Aorta (tissue), 5 donors: Measurements from ENCODE around the gene MRPL20. TPM values are rescaled to one million over a fixed set of nuclear protein-coding genes. Genes with fewer than 3 reads are reported as not detected.

Experiments used
- ATAC-seq: fragments of 200-7000 bp; cut with Tn5 transposase; one replicate; pipeline ENCODE4 v1.9.1; 2022; ENCODE audit warnings: moderate library complexity; ENCODE audit not compliant: low FRiP score
- DNase-seq, 2 donors: peaks; one replicate each; pipeline ENCODE4 v3.0.0-alpha.2; 2020
- H3K27ac ChIP-seq, 2 donors: one replicate each; pipeline ENCODE4 v1.5.1; 2013; ENCODE audit warnings: low read length in 2 of 2, mild to moderate bottlenecking in 2 of 2, moderate library complexity in 2 of 2, control low read depth in 1 of 2, inconsistent platforms in 1 of 2, low read depth in 1 of 2
- H3K27me3 ChIP-seq, 2 donors: one replicate each; pipeline ENCODE4 v1.6.1; 2013; ENCODE audit warnings: control low read depth in 1 of 2, low read length in 1 of 2, mild to moderate bottlenecking in 1 of 2, moderate library complexity in 1 of 2; ENCODE audit not compliant: insufficient read depth in 2 of 2, control insufficient read depth in 1 of 2
- H3K36me3 ChIP-seq, 2 donors: one replicate each; pipeline ENCODE4 v1.6.1; 2013; ENCODE audit warnings: control low read depth in 1 of 2, low read length in 1 of 2, mild to moderate bottlenecking in 1 of 2; ENCODE audit not compliant: insufficient read depth in 2 of 2, control insufficient read depth in 1 of 2
- H3K4me1 ChIP-seq, 2 donors: one replicate each; pipeline ENCODE4 v1.6.1; 2013; ENCODE audit warnings: low read length in 2 of 2, control low read depth in 1 of 2, mild to moderate bottlenecking in 1 of 2, moderate library complexity in 1 of 2; ENCODE audit not compliant: insufficient read depth in 2 of 2, control insufficient read depth in 1 of 2
- H3K4me3 ChIP-seq, 2 donors: one replicate each; pipeline ENCODE4 v1.5.1; 2013; ENCODE audit warnings: low read length in 2 of 2, control low read depth in 1 of 2, mild to moderate bottlenecking in 1 of 2
- H3K9me3 ChIP-seq: one replicate; pipeline ENCODE4 v1.6.1; 2013; ENCODE audit warnings: mild to moderate bottlenecking, low read length; ENCODE audit not compliant: control insufficient read depth
- WGBS, 2 donors: extraction: QIAGEN DNeasy Blood & Tissue Kit; methylation state at CpG; one replicate each; pipeline ENCODE4 v1.1.7; 2013; 5-methylcytosine and 5-hydroxymethylcytosine counted together
- intact Hi-C, 2 donors: fragments of 100-400 bp; cut with DNase I; formaldehyde crosslinking; loops; one replicate each; pipeline versions ENCODE4 v1.14.2 to v1.15.0; 2022
- polyA plus RNA-seq, 2 donors: library from polyadenylated mRNA; stranded (reverse); fragments of 200-250 nt; gene quantifications; one replicate each; pipeline ENCODE4 v1.2.3, GENCODE V29; 2013
- total RNA-seq, 2 donors: library from RNA; stranded (reverse); fragmentation: NEBNext Ultra II Directional; extraction: Animal tissue kit (Norgen Biotek cat#: 25700); gene quantifications; one replicate each; pipeline ENCODE4 v1.2.1, GENCODE V29; 2021
- donor health status: healthy with polysubstance abuse.
- donor health status: Bipolar disorder and iron deficiency.
- donor health status: DM: no; HTN: no; CAD: no.
- donor health status: DM: no; HTN: no; CAD: no.
- donor health status: DM: yes; HTN: yes; CAD: no.

Gene MRPL20
- total and polyA plus RNA-seq, 4 donors = 69.7 to 184 (median 107) TPM

DNA sequence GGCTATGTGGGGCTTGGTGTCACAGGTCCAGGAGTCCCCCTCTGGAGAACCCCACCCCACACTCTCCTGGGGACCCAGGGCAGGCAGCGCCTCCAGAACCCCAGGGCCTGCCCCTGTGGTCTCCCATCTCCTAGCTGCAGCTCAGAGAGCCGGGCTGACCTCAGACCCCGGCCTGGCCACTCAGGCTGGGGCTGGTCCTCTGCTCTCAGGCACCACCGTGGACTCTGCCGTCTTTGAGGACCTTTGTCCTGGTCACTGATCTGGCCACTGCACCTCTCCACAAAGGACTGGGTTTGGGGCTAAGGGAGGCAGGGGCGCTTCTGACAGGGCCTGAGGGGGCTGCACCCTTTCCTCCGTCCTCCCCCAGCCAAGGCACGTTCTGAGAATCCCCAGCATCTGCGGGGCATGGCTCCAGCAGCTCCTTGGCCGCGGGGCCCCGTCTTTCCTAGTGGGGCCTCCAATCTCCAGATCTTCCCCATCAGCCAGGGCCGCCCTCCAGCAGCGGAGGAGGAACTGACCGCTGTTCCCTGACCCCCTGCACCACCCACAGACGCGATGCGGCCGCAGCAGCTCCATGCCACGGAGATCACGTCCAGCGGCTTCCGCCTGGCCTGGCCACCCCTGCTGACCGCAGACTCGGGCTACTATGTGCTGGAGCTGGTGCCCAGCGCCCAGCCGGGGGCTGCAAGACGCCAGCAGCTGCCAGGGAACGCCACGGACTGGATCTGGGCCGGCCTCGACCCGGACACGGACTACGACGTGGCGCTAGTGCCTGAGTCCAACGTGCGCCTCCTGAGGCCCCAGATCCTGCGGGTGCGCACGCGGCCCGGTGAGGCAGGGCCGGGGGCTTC, 31.7 kb upstream of the MRPL20 start:
- intact Hi-C loops = no loop called here
- H3K4me3 ChIP-seq = no peak overlapping the region
- ATAC-seq = no peak
- no peaks in the 10 kb centered on the region for H3K9me3 ChIP-seq
- peak in 1 of 2 donors; percentile 76 for DNase-seq
- no peaks in the 10 kb centered on the region for H3K36me3 ChIP-seq
- no peak overlapping the region for H3K27ac ChIP-seq
- H3K4me1 ChIP-seq = no peaks in the 10 kb centered on the region
- 92 to 94% methylated on average over 41 to 45 of the region's 45 CpGs for WGBS, 2 donors
- H3K27me3 ChIP-seq = no peaks in the 10 kb centered on the region

DNA sequence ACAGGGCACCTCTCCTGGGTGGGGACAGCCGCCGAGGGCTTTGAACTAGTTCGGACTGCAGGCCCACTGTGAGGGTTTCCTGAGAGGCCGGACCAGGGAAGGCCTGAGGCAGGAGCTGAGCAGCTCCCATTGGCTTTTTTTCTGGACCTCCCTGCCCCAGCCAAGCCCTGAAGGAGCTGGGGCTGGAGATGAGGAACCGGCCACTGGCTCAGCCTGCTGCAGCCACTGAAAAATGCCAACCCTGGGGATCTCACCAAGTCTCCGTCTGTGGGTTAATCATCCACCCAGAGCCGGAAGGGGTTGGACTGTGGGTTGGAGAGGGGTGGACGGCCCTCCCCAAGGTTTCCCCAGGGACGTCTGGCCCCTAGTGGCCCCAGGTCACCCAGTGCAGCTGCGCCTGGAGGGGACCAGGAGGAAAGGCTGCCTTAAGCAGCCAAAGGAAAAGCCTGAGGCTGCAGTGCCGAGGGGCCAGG, 30.8 kb upstream of the MRPL20 start:
- Histone ChIP-seq H3K9me3 (no peaks in the 10 kb centered on the region), H3K4me1 (no peaks in the 10 kb centered on the region), H3K27ac (no peak overlapping the region), H3K4me3 (no peak overlapping the region), H3K27me3 (no peaks in the 10 kb centered on the region), H3K36me3 (no peaks in the 10 kb centered on the region)
- ATAC-seq (no peak), DNase-seq (peak in 1 of 2 donors; percentile 69)
- intact Hi-C loops = no loop called here
- WGBS, 2 donors = 70 to 88% methylated on average over 11 of the region's 11 CpGs

DNA sequence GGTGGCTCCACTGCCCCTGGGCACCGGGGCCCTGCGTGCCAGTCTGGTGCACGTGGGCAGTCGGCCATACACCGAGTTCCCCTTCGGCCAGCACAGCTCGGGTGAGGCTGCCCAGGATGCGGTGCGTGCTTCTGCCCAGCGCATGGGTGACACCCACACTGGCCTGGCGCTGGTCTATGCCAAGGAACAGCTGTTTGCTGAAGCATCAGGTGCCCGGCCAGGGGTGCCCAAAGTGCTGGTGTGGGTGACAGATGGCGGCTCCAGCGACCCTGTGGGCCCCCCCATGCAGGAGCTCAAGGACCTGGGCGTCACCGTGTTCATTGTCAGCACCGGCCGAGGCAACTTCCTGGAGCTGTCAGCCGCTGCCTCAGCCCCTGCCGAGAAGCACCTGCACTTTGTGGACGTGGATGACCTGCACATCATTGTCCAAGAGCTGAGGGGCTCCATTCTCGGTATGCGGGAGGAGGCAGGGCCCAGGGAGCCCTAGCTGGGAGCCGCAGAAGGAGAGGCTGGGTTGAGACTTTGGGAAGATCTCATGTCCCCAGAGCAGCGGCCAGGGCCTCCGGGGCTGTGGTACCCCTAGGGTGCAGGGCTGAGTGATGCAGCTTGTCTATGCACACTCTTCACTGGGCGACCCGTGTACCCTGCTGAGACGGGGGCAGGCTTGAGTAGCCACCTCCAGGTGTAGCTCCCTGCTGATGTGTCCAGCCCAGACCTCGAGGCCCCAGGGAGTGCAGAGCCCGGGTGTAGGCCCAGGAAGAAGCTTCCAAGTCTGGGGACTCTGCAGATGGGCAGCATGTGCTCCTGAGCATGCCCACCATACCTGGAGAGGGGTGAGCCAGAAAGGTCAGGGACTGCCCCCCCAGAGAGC, 30.2 kb upstream of the MRPL20 start:
- no peak overlapping the region for H3K4me3 ChIP-seq
- no peaks in the 10 kb centered on the region for H3K36me3 ChIP-seq
- no peaks in the 10 kb centered on the region for H3K9me3 ChIP-seq
- peak in 1 of 2 donors; percentile 66 for DNase-seq
- no peak overlapping the region for H3K27ac ChIP-seq
- ATAC-seq = no peak
- intact Hi-C loops = no loop called here
- 90 to 91% methylated on average over 31 of the region's 31 CpGs for WGBS, 2 donors
- no peaks in the 10 kb centered on the region for H3K27me3 ChIP-seq
- H3K4me1 ChIP-seq = no peaks in the 10 kb centered on the region

DNA sequence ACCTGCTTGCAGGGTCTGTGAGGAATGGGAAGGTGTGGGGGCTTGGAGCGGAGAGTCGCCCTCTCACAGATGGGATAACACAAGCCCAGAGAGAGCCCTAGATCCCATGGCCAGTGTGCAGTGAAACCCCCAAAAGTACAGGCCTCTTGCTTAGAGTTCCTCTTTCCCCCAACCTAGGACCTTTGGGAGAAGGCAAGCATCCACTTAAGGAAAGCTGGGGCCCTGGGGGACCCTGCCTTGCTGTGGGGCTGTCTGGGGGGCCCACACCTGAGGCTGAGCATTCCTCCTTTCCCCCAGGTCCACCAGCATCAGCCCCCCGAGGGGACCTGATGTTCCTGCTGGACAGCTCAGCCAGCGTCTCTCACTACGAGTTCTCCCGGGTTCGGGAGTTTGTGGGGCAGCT, 29.5 kb upstream of the MRPL20 start:
- Histone ChIP-seq H3K4me1 (no peaks in the 10 kb centered on the region), H3K36me3 (no peaks in the 10 kb centered on the region)

DNA sequence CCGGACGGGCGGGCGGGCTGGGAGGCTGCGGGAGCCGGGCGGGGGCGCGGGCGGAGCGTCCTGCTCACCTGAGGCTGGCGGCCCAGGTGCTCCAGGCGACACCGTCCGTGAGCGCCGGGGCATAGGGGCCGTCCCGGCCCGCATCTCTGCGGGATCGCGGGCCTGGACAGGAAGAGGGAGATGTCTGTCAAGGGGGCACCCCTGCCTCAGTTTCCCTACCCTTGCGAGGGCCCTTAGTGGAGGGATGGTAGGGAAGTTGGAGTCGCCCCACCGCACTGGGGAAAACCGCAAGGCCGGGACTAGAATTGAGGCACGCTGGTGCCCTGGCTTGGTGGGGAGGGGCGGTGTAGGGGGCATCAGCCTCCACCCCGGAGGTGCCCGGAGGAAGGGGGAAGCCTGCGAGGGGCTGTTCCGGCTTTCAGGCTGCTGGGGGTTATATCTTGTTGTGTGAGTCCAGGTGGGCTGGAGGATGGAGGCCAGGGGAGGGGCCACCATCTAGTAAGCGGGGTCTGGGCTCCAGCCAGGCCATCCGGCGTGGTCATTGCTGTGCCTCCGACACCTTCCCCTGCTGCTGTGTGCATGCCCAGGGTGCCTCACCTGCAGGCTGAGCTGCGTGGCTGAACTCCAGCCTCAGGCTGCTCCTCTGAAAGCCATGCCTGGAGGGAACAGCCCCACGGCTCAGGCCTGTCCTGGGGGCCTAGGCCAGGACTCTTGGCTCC, 29.0 kb upstream of the MRPL20 start:
- intact Hi-C loops = no loop called here
- peak overlapping the region in 1 of 2 donors; percentile 14 for H3K4me3 ChIP-seq
- no peaks in the 10 kb centered on the region for H3K27me3 ChIP-seq
- peak in 1 of 2 donors; percentile 73 for DNase-seq
- WGBS, 2 donors = 26 to 36% methylated on average over 26 to 40 of the region's 40 CpGs
- no peaks in the 10 kb centered on the region for H3K36me3 ChIP-seq
- no peaks in the 10 kb centered on the region for H3K9me3 ChIP-seq
- no peak for ATAC-seq
- H3K4me1 ChIP-seq = no peaks in the 10 kb centered on the region
- no peak overlapping the region for H3K27ac ChIP-seq

More for the DNA sequence above, 29.5 kb upstream of the MRPL20 start:
- Histone ChIP-seq H3K9me3 (no peaks in the 10 kb centered on the region), H3K4me3 (no peak overlapping the region), H3K27me3 (no peaks in the 10 kb centered on the region), H3K27ac (no peak overlapping the region)
- intact Hi-C loops = no loop called here
- DNase-seq (peak in 1 of 2 donors; percentile 37), ATAC-seq (no peak)
- 93 to 95% methylated on average over 7 of the region's 7 CpGs for WGBS, 2 donors

DNA sequence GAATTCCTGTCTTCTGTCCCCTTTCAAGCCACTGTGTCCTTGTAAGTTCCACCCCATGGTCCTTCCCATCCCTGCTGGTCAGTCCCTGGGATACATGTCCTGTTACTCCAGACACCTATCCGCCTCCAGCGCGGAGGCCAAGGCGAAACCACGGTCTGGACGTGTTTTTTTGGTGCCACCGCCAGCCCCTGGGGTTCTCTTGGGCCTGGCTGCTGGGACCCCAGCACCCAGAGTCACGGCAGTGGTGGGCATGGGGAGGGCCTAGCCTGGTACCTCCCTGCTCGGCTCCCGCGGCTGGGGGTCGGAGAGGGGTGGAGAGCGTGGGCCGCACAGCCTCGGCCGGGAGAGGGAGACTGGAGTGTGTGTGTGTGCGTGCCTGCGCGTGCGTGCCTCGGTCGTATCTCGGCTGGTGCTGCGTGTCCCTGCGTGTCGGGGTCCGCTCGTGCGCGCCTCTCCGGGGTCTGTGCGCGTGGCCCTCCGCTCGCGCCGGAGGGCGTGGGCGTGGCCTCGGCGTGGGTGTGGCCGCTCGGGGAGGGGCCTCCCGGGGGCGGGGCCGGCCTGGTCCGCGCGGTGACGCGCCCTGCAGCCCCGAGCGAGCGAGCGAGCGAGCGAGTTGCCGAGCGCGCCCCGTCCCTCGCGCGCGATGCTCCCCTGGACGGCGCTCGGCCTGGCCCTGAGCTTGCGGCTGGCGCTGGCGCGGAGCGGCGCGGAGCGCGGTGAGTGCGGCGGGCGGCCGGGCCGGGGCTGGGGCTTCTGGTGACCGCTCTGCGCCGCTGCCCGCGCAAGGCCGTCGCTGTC, 28.2 kb upstream of the MRPL20 start, which contains the start of gene VWA1:
Gene VWA1 (plus strand): TSS at position 585 of the 798 bp plus-strand sequence. CDS start 59 bp downstream, at position 644.
- Histone ChIP-seq H3K27me3 (no peaks in the 10 kb centered on the region), H3K36me3 (no peaks in the 10 kb centered on the region), H3K9me3 (no peaks in the 10 kb centered on the region), H3K27ac (no peak within 1 kb of the TSS), H3K4me1 (no peaks in the 10 kb centered on the region), H3K4me3 (peak within 1 kb of the TSS in 1 of 2 donors; percentile 14)
- DNase-seq (peak in 1 of 2 donors; percentile 91), ATAC-seq (peak; percentile 64)
- 10 to 11% methylated on average over 71 to 89 of the region's 89 CpGs for WGBS, 2 donors
- intact Hi-C loops = no loop called here

DNA sequence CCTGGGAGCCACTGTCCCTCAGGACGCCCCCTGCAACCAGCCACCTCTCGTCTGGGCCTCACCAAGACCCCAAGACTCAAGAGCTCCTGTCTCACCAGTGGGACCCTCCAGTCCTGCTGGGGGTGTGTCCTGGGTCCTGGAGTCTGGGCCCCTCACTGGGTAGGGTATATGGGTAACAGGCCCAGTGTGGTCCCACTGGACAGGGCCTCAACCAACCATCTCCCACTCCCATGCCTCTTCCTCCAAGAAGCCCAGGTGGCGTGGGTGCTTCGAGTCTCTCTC, 27.7 kb upstream of the MRPL20 start:
- DNase-seq = no peak
- H3K36me3 ChIP-seq = no peaks in the 10 kb centered on the region

More for the DNA sequence above, 27.7 kb upstream of the MRPL20 start:
- H3K9me3 ChIP-seq = no peaks in the 10 kb centered on the region
- H3K4me3 ChIP-seq = no peak overlapping the region
- no peak overlapping the region for H3K27ac ChIP-seq
- ATAC-seq = no peak
- whole genome bisulfite sequencing, 2 donors = 83 to 84% methylated on average over 4 of the region's 4 CpGs
- intact Hi-C loops = no loop called here
- no peaks in the 10 kb centered on the region for H3K4me1 ChIP-seq
- no peaks in the 10 kb centered on the region for H3K27me3 ChIP-seq
